Common myeloid progenitor, CD34-positive (primary cell): ENCODE data around the gene TPMT.
"Not testable (repeated sequence)": the region's sequence is repeated elsewhere in the genome, so short reads cannot be mapped to it uniquely, and the experiment has no call there.

ENCODE experiments used
- CTCF ChIA-PET: fragments of 350-600 bp; sonication (Branson Sonifier 250); formaldehyde crosslinking; loops from one replicate; lab custom pipeline; 2021; ENCODE audit warnings: antibody characterized with exemption; lab: Charles Lee
- POLR2A ChIA-PET: fragments of 350-600 bp; sonication (Branson Sonifier 250); formaldehyde crosslinking; loops from one replicate; lab custom pipeline; 2021; ENCODE audit warnings: antibody characterized with exemption; lab: Charles Lee
- DNase-seq, 3 donors: peaks; one replicate each; pipeline versions ENCODE4 v3.0.0 to v3.0.0-alpha.2; 2013
- H3K27ac ChIP-seq, 2 experiments: 1 replicate in 1 of 2; 2 replicates in 1 of 2; pipeline ENCODE4 v1.7.0; 2013; ENCODE audit warnings: inconsistent platforms in 2 of 2, low read length in 2 of 2, mild to moderate bottlenecking in 2 of 2, low read depth in 1 of 2, moderate library complexity in 1 of 2; ENCODE audit not compliant: severe bottlenecking in 2 of 2, insufficient read depth in 1 of 2, poor library complexity in 1 of 2
- H3K27me3 ChIP-seq, 5 experiments: replicated peaks in 2 of 5; 1 replicate in 3 of 5; 2 replicates in 2 of 5; pipeline versions ENCODE4 v1.6.1 to v1.7.0; 2013; ENCODE audit warnings: low read length in 4 of 5, mild to moderate bottlenecking in 2 of 5, moderate library complexity in 2 of 5, inconsistent platforms in 1 of 5; ENCODE audit not compliant: insufficient read depth in 5 of 5, control insufficient read depth in 4 of 5
- H3K36me3 ChIP-seq, 4 experiments: 1 replicate in 2 of 4; 2 replicates in 2 of 4; pipeline versions ENCODE4 v1.6.1 to v1.7.0; 2013; ENCODE audit warnings: low read length in 3 of 4, control low read depth in 1 of 4, mild to moderate bottlenecking in 1 of 4; ENCODE audit not compliant: control insufficient read depth in 4 of 4, insufficient read depth in 4 of 4
- H3K4me1 ChIP-seq, 4 experiments: 1 replicate in 3 of 4; 2 replicates in 1 of 4; pipeline versions ENCODE4 v1.6.1 to v1.7.1; 2013; ENCODE audit warnings: low read length in 3 of 4, mild to moderate bottlenecking in 3 of 4, control low read depth in 1 of 4, inconsistent platforms in 1 of 4, moderate library complexity in 1 of 4; ENCODE audit not compliant: control insufficient read depth in 4 of 4, insufficient read depth in 4 of 4; ENCODE audit errors: control extremely low read depth in 1 of 4
- H3K4me3 ChIP-seq, 7 experiments: 1 replicate in 4 of 7; 2 replicates in 3 of 7; pipeline versions ENCODE4 v1.5.1 to v1.7.0; 2013; ENCODE audit warnings: mild to moderate bottlenecking in 7 of 7, low read length in 6 of 7, moderate library complexity in 6 of 7, inconsistent platforms in 2 of 7, low read depth in 2 of 7, control low read depth in 1 of 7; ENCODE audit not compliant: insufficient read depth in 4 of 7, control insufficient read depth in 1 of 7; ENCODE audit errors: extremely low read depth in 1 of 7
- H3K9me3 ChIP-seq, 5 experiments: 1 replicate in 4 of 5; 2 replicates in 1 of 5; pipeline versions ENCODE4 v1.6.1 to v1.7.1; 2013; ENCODE audit warnings: low read length in 4 of 5, mild to moderate bottlenecking in 2 of 5, inconsistent platforms in 1 of 5, low read depth in 1 of 5, moderate library complexity in 1 of 5; ENCODE audit not compliant: control insufficient read depth in 4 of 5, insufficient read depth in 2 of 5; ENCODE audit errors: control extremely low read depth in 1 of 5
- WGBS: methylation state at CpG from one replicate; pipeline ENCODE4 v1.1.5; 2013; ENCODE audit not compliant: insufficient coverage; 5-methylcytosine and 5-hydroxymethylcytosine counted together

Gene TPMT

DNA sequence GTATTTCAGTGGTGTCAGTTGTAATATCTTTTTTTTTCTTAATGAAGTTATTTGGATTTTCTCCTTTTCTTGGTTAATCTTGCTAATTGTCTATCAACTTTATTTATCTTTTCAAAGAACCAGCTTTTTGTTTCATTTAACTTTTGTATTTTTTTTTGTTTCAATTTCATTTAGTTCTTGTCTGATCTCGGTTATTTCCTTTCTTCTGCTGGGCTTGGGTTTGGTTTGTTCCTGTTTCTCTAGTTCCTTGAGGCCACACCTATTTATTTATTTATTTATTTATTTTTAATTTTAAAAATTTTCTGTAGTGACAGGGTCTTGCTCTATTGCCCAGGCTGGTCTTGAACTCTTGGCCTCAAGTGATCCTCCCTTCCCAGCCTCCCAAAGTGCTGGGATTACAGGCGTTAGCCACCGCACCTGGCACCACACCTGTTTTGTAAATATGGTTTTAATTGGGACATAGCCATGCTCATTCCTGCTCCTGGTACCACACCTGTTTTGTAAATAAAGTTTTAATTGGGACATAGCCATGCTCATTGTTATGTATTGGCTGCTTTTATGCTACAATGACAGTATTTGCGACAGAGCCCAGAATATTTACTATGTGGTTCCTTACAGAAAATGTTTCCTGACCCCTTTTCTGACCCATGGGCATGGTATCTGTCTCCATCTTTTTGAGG lies 22.5 kb upstream of the TPMT start:
- CTCF ChIA-PET = no interaction called here
- H3K36me3 ChIP-seq = peaks cover 0 to 18% (median 2%) of the 10 kb centered on the region in 4 experiments
- peak in 1 of 3 donors; percentile 14 for DNase-seq
- H3K4me3 ChIP-seq = no peak overlapping the region
- H3K27ac ChIP-seq = no peak overlapping the region
- H3K4me1 ChIP-seq = peaks cover 0 to 8% (median 6%) of the 10 kb centered on the region in 4 experiments
- no peaks in the 10 kb centered on the region for H3K9me3 ChIP-seq
- 100% methylated on average over 1 of the region's 4 CpGs for WGBS
- POLR2A ChIA-PET = interaction anchor here (0.6 kb wide), 1 partner anchor 14 kb away, joined by 7 read pairs; no protein-coding TSS in a partner anchor
- no peaks in the 10 kb centered on the region for H3K27me3 ChIP-seq

DNA sequence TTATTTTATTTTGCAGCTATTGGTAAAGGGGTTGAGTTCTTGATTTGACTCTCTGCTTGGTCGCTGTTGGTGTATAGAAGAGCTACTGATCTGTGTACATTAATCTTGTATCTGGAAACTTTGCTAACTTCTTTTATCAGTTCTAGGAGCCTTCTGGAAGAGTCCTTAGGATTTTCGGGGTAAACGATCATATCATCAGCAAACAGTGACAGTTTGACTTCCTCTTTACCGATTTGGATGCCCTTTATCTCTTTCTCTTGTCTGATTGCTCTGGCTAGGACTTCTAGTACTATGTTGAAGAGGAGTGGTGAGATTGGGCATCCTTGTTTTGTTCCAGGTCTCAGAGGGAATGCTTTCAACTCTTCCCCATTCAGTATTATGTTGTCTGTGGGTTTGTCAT lies 21.3 kb upstream of the TPMT start:
- H3K27me3 ChIP-seq, DNase-seq, H3K27ac ChIP-seq, H3K4me3 ChIP-seq, H3K9me3 ChIP-seq, H3K4me1 ChIP-seq, CTCF ChIA-PET: not testable (repeated sequence)
- POLR2A ChIA-PET = interaction anchor here (0.6 kb wide), 1 partner anchor 15 kb away, joined by 3 read pairs; no protein-coding TSS in a partner anchor
- 30% methylated on average over 2 of the region's 4 CpGs for WGBS
- H3K36me3 ChIP-seq = peaks cover 2 to 27% (median 7%) of the 10 kb centered on the region in 4 experiments

DNA sequence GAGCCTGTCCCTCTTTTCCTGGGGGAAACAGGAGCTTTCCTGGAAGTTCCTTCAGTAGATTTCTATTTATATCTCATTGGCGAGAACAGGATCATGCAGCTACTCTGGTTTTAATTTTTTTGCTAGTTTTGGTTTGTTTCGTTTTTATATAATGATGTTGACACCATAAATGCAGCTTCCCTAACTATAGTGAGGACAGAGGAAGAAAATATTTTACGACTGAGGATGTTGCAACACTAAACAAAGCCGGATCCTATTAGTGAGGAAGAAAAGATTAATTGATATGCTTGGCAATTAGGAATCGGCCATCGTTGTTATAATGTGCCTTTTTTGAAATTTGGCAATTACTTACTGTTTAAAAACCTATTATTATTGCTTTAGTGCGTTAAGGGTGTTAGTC lies 17.0 kb upstream of the TPMT start:
- Histone ChIP-seq H3K4me1 (peaks cover 0 to 2% (median 0%) of the 10 kb centered on the region in 4 experiments), H3K36me3 (peaks cover 3 to 62% (median 18%) of the 10 kb centered on the region in 4 experiments), H3K27me3 (no peaks in the 10 kb centered on the region), H3K9me3 (peaks cover 0 to 7% (median 2%) of the 10 kb centered on the region in 5 experiments), H3K27ac (no peak overlapping the region), H3K4me3 (no peak overlapping the region)
- ChIA-PET CTCF (interaction anchor here (0.9 kb wide), 1 partner anchor 13 kb away, joined by 3 read pairs; no protein-coding TSS in a partner anchor), POLR2A (no interaction called here)
- no peak for DNase-seq
- no CpG with 5 or more reads among the region's 7 CpGs for WGBS

DNA sequence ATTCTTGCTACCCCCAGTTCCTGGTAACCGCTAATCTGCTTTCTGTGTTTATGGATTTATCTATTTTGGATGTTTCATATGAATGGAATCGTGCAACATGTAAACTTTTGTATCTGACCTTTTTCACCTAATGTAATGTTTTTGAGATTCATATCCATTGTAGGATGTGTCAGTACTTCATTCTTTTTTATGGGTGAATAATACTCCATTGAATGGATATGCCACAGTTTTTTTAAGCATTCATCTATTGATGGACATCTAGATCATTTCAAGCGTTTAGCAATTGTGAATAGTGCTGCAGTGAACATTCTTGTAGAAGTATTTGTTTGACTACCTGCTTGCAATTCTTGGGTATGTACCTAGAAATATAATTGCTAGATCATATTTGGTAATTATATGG lies 13.4 kb upstream of the TPMT start:
- no peak overlapping the region for H3K4me3 ChIP-seq
- DNase-seq = no peak
- peaks cover 16 to 64% (median 25%) of the 10 kb centered on the region in 4 experiments for H3K36me3 ChIP-seq
- no CpG with 5 or more reads among the region's 3 CpGs for WGBS
- ChIA-PET POLR2A (no interaction called here), CTCF (interaction anchor here (1.0 kb wide), 1 partner anchor 17 kb away, joined by 3 read pairs; no protein-coding TSS in a partner anchor)
- H3K9me3 ChIP-seq = peaks cover 0 to 7% (median 2%) of the 10 kb centered on the region in 5 experiments
- H3K27ac ChIP-seq = no peak overlapping the region
- H3K4me1 ChIP-seq = peaks cover 0 to 2% (median 0%) of the 10 kb centered on the region in 4 experiments
- no peaks in the 10 kb centered on the region for H3K27me3 ChIP-seq

DNA sequence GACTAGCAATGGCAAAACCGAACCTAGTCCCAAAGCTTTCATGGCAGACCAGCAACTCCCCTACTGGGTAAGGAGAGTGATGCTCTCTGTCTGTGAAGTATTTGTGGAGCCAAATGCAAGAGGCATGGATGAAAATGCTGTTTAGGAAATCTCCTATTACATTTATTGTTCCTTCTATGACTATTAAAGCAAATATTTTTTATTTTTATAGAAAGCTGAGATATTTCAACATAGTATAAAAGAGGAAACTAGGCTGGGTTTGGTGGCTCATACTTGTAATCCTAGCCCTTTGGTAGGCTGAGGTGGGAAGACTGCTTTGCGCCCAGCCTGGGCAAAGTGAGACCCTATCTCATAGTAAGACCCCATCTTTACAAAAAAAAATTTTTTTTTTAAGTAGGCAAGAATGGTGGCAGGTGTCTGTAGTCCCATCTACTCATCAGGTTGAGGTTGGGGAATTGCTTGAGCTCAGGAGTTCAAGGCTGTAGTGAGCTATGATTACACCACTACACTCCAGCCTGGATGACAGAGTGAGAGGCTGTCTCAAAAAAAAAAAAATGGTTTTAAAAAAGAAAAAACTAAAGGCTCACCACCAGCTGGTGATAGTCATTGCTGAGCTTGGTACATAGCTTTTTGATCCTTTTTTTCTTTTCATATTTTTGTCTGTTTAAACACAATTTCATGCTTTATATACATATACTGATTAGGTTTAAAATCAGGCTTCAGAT lies 11.6 kb upstream of the TPMT start:
- DNase-seq = no peak
- CTCF ChIA-PET = no interaction called here

DNA sequence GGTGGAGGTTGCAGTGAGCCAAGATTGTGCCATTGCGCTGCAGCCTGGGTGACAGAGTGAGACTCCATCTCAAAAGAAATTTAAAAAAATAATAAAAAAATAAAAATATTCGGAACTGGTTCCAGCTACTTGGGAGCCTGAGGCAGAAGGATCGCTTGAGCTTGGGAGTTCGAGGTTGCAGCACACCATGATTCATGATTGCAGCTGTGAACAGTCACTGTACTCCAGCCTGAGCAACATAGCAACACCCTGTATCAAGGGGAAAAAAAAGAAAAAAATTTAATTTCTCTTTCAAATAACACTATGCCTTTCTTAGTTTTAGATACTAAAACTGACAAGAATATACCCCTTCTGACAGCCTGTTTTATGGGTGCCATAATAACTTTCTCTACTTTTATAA lies 10.9 kb upstream of the TPMT start:
- peaks cover 26 to 75% (median 35%) of the 10 kb centered on the region in 4 experiments for H3K36me3 ChIP-seq
- peaks cover 0 to 2% (median 0%) of the 10 kb centered on the region in 4 experiments for H3K4me1 ChIP-seq
- H3K27ac ChIP-seq = no peak overlapping the region
- ChIA-PET POLR2A (no interaction called here), CTCF (no interaction called here)
- H3K4me3 ChIP-seq = no peak overlapping the region
- H3K27me3 ChIP-seq = no peaks in the 10 kb centered on the region
- no peak for DNase-seq
- WGBS = 100% methylated on average over 1 of the region's 4 CpGs
- peaks cover 0 to 7% (median 2%) of the 10 kb centered on the region in 5 experiments for H3K9me3 ChIP-seq

More for the DNA sequence above, 11.6 kb upstream of the TPMT start:
- Histone ChIP-seq H3K4me1 (peaks cover 0 to 2% (median 0%) of the 10 kb centered on the region in 4 experiments), H3K9me3 (peaks cover 0 to 7% (median 2%) of the 10 kb centered on the region in 5 experiments), H3K27me3 (no peaks in the 10 kb centered on the region), H3K27ac (no peak overlapping the region), H3K4me3 (no peak overlapping the region), H3K36me3 (peaks cover 25 to 74% (median 35%) of the 10 kb centered on the region in 4 experiments)
- WGBS = 100% methylated on average over 1 of the region's 2 CpGs
- POLR2A ChIA-PET = interaction anchor here (0.6 kb wide), 2 partner anchors 17 to 54 kb away, joined by 3 to 4 read pairs; no protein-coding TSS in a partner anchor
